HepG2 (cell line): ENCODE measurements around the gene PIGK. TPM values are rescaled to one million over a fixed set of nuclear protein-coding genes. Genes with fewer than 3 reads are reported as not detected.

Source experiments
- ATF2 ChIP-seq: sonication (generic); formaldehyde crosslinking; IDR thresholded peaks from 2 replicates; pipeline ENCODE4 v1.4.0; 2020; ENCODE audit warnings: missing genetic modification reagents
- ATF6 ChIP-seq: sonication (generic); formaldehyde crosslinking; conservative IDR thresholded peaks from 2 replicates; pipeline ENCODE4 v1.4.0; 2020; ENCODE audit warnings: missing genetic modification reagents
- FOXA1 ChIP-seq, 2 experiments: fragments of 450-650 bp in 1 of 2; sonication (generic) in 1 of 2; formaldehyde crosslinking in 1 of 2; IDR thresholded peaks; 2 replicates each; pipeline versions ENCODE4 v1.4.0 to v1.6.1; 2016 to 2020; ENCODE audit warnings: missing genetic modification reagents in 1 of 2
- GPN1 ChIP-seq: sonication (generic); formaldehyde crosslinking; IDR thresholded peaks from 2 replicates; pipeline ENCODE4 v1.5.1; 2020; ENCODE audit warnings: missing genetic modification reagents, borderline replicate concordance
- HDAC2 ChIP-seq: sonication (generic); formaldehyde crosslinking; IDR thresholded peaks from 2 replicates; pipeline ENCODE4 v1.4.0; 2020; ENCODE audit warnings: missing genetic modification reagents
- HES4 ChIP-seq: sonication (generic); formaldehyde crosslinking; IDR thresholded peaks from 2 replicates; pipeline ENCODE4 v1.9.0; 2021; ENCODE audit warnings: mild to moderate bottlenecking, missing genetic modification reagents, borderline replicate concordance
- HNRNPLL ChIP-seq: fragments of 200-400 bp; formaldehyde crosslinking; IDR thresholded peaks from 2 replicates; pipeline ENCODE4 v1.6.1; 2017; ENCODE audit warnings: mild to moderate bottlenecking, low read depth, low read length; ENCODE audit not compliant: poor library complexity, severe bottlenecking
- IRF9 ChIP-seq: sonication (generic); formaldehyde crosslinking; IDR thresholded peaks from 2 replicates; pipeline ENCODE4 v1.8.0; 2022; ENCODE audit warnings: missing genetic modification reagents, mild to moderate bottlenecking, borderline replicate concordance
- MXD3 ChIP-seq: IDR thresholded peaks from 2 replicates; pipeline ENCODE4 v1.6.1; 2016; ENCODE audit warnings: mild to moderate bottlenecking, missing biosample characterization, missing genetic modification reagents
- MXI1 ChIP-seq: IDR thresholded peaks from 3 replicates; pipeline ENCODE4 v1.6.1; 2012; ENCODE audit warnings: low read depth, low read length, inconsistent platforms, borderline replicate concordance
- NONO ChIP-seq, 2 experiments: fragments of 450-650 bp in 1 of 2; sonication (generic) in 1 of 2; formaldehyde crosslinking in 1 of 2; IDR thresholded peaks in 1 of 2; conservative IDR thresholded peaks in 1 of 2; 2 replicates each; pipeline versions ENCODE4 v1.6.1 to v1.8.0; 2017 to 2022; ENCODE audit warnings: mild to moderate bottlenecking in 1 of 2, missing genetic modification reagents in 1 of 2, moderate library complexity in 1 of 2
- RXRA ChIP-seq: sonication (generic); formaldehyde crosslinking; IDR thresholded peaks from 2 replicates; pipeline ENCODE4 v1.5.1; 2020; ENCODE audit warnings: missing genetic modification reagents
- SOX13 ChIP-seq, 3 experiments: fragments of 450-650 bp in 1 of 3; sonication (generic) in 1 of 3; formaldehyde crosslinking in 1 of 3; IDR thresholded peaks in 2 of 3; conservative IDR thresholded peaks in 1 of 3; 2 replicates each; pipeline versions ENCODE4 v1.5.0 to v1.6.1; 2016 to 2020; ENCODE audit warnings: antibody characterized with exemption in 1 of 3, mild to moderate bottlenecking in 1 of 3, missing compliant biosample characterization in 1 of 3, missing genetic modification reagents in 1 of 3, moderate library complexity in 1 of 3
- ZFP90 ChIP-seq: sonication (generic); formaldehyde crosslinking; IDR thresholded peaks from 2 replicates; pipeline ENCODE4 v1.8.0; 2022; ENCODE audit warnings: missing genetic modification reagents, mild to moderate bottlenecking, inconsistent platforms, borderline replicate concordance
- ZNF562 ChIP-seq: sonication (generic); formaldehyde crosslinking; IDR thresholded peaks from 2 replicates; pipeline ENCODE4 v1.8.0; 2022; ENCODE audit warnings: missing genetic modification reagents, borderline replicate concordance
- ZNF574 ChIP-seq: sonication (generic); formaldehyde crosslinking; IDR thresholded peaks from 2 replicates; pipeline ENCODE4 v1.4.0; 2020; ENCODE audit warnings: missing genetic modification reagents
- ZNF598 ChIP-seq: sonication (generic); formaldehyde crosslinking; IDR thresholded peaks from 2 replicates; pipeline ENCODE4 v1.5.1; 2020; ENCODE audit warnings: mild to moderate bottlenecking, missing genetic modification reagents, borderline replicate concordance
- ZNF780A ChIP-seq: sonication (generic); formaldehyde crosslinking; IDR thresholded peaks from 2 replicates; pipeline ENCODE4 v1.8.0; 2022; ENCODE audit warnings: mild to moderate bottlenecking, missing genetic modification reagents, moderate library complexity
- ZSCAN29 ChIP-seq: sonication (generic); formaldehyde crosslinking; conservative IDR thresholded peaks from 2 replicates; pipeline ENCODE4 v1.4.0; 2020; ENCODE audit warnings: mild to moderate bottlenecking, missing genetic modification reagents
- polyA plus RNA-seq, 8 experiments: library from polyadenylated mRNA; depleted of rRNA in 3 of 8; stranded (reverse) in 7 of 8; unstranded in 1 of 8; fragments of >200 nt; fragmentation: Illumina TruSeq in 4 of 8; extraction: Trizol in 4 of 8; gene quantifications; 2 replicates each; pipeline versions ENCODE4 v1.2.1 to v1.2.3, GENCODE V29; 2011 to 2016; ENCODE audit warnings: low read depth in 4 of 8, missing spikeins in 1 of 8, mixed read lengths in 1 of 8; ENCODE audit not compliant: insufficient read depth in 1 of 8
- total RNA-seq, 5 experiments: library from RNA; depleted of rRNA; stranded (reverse); fragments of >200 nt; fragmentation: Illumina TruSeq; extraction: Trizol; gene quantifications; 2 replicates each; pipeline ENCODE4 v1.2.3, GENCODE V29; 2016; ENCODE audit warnings: low read depth in 1 of 5

PIGK gene
- total and polyA plus RNA-seq, 2 of the 13 experiments (the other 11 are each of a cell fraction or from before 2014, with no cell fraction given), result 14.7 to 38.5 TPM

GRCh38 chr1:77219166-77219887, at the start of gene PIGK (continued):
- TF ChIP-seq HNRNPLL (peak; percentile 56), ZNF574 (CRISPR knock-in tag) (peak; percentile 81), ZNF780A (no peak), SOX13 (IDR thresholded peaks at IDR 0.05) (no peak), SOX13 (CRISPR knock-in tag; conservative IDR thresholded peaks at IDR 0.05 in 1 of 2, IDR thresholded peaks at IDR 0.05 in 1 of 2) (no peak), HES4 (CRISPR knock-in tag) (peak; percentile 58; the same call in 1 of the 2 replicates), ZSCAN29 (CRISPR knock-in tag) (0 out of 2 replicates have a peak, but pooled peaks have one; percentile 73), GPN1 (no peak), RXRA (CRISPR knock-in tag) (no peak), ATF6 (CRISPR knock-in tag) (no peak), MXI1 (peak; percentile 34; the same call in 1 of the 3 replicates), IRF9 (CRISPR knock-in tag) (peak; percentile 34; the same call in 1 of the 2 replicates), FOXA1 (IDR thresholded peaks at IDR 0.05) (no peak), FOXA1 (CRISPR knock-in tag; IDR thresholded peaks at IDR 0.05) (peak; percentile 78), ATF2 (0 out of 2 replicates have a peak, but pooled peaks have one; percentile 38), MXD3 (CRISPR knock-in tag) (peak; percentile 49; the same call in 1 of the 2 replicates), ZNF562 (CRISPR knock-in tag) (no peak), ZFP90 (no peak), NONO (IDR thresholded peaks at IDR 0.05) (no peak), NONO (CRISPR knock-in tag; conservative IDR thresholded peaks at IDR 0.05) (0 out of 2 replicates have a peak, but pooled peaks have one; percentile 32), ZNF598 (peak; percentile 51; the same call in 1 of the 2 replicates), HDAC2 (peak; percentile 56; the same call in 1 of the 2 replicates)
